Adrenal gland (tissue), 5 donors: ENCODE results near the gene PDIA2.

ENCODE experiments used
- CTCF ChIP-seq, 6 experiments: fragments of 450-650 bp in 4 of 6; fragments of 200-600 bp in 2 of 6; sonication (generic) in 1 of 6; IDR thresholded peaks; 1 replicate in 5 of 6; 2 replicates in 1 of 6; pipeline versions ENCODE4 v1.5.1 to v1.8.0; 2016 to 2021; ENCODE audit warnings: antibody characterized with exemption in 6 of 6, mild to moderate bottlenecking in 2 of 6, moderate library complexity in 1 of 6
- POLR2A ChIP-seq, 2 donors: fragments of 450-650 bp; IDR thresholded peaks; one replicate each; pipeline ENCODE4 v1.6.1; 2017; ENCODE audit warnings: antibody characterized with exemption in 2 of 2, mild to moderate bottlenecking in 2 of 2, moderate library complexity in 1 of 2
- donor health status: DM: no; HTN: no; CAD: no.

- TF ChIP-seq CTCF (IDR thresholded peaks at IDR 0.05) (no peak), POLR2A (IDR thresholded peaks at IDR 0.05) (no peak)
These were observed 19.0 kb upstream of the PDIA2 start for GRCh38 chr16:263944-264343.
